ENCODE results near the gene UBE2L3. TPM values are rescaled to one million over a fixed set of nuclear protein-coding genes. Genes with fewer than 3 reads are reported as not detected.
"Not testable (repeated sequence)": the region's sequence is repeated elsewhere in the genome, so short reads cannot be mapped to it uniquely, and the experiment has no call there.

The UBE2L3 gene
- total RNA-seq, 2 donors from 2014 or later, result 46.1 to 62.5 TPM

GRCh38 chr22:21590809-21591641 lies 23.5 kb downstream of the UBE2L3 start:
- no peak for ATAC-seq
- H3K36me3 Mint-ChIP-seq, result peaks cover 13 to 32% of the 10 kb centered on the region in 2 donors
- H3K27ac Mint-ChIP-seq, result peak overlapping the region; percentile 53 to 90
- no peaks in the 10 kb centered on the region for H3K9me3 Mint-ChIP-seq
- DNase-seq (ENCODE audit: low spot score in 2 of 2), result no peak

- Mint-ChIP-seq H3K36me3 (peaks cover 13 to 32% of the 10 kb centered on the region in 2 donors), H3K27ac (peak overlapping the region in 1 of 2 donors; percentile 90), H3K9me3 (no peaks in the 10 kb centered on the region)
- ATAC-seq, result no peak
- DNase-seq (ENCODE audit: low spot score in 2 of 2), result no peak
These were observed 24.2 kb downstream of the UBE2L3 start for GRCh38 chr22:21591695-21592094.

- Mint-ChIP-seq H3K36me3 (peaks cover 13 to 32% of the 10 kb centered on the region in 2 donors), H3K9me3 (no peaks in the 10 kb centered on the region), H3K27ac (no peak overlapping the region)
- no peak for ATAC-seq
- DNase-seq (ENCODE audit: low spot score in 2 of 2), result no peak
These were observed 24.9 kb downstream of the UBE2L3 start for GRCh38 chr22:21592422-21592821.

- Mint-ChIP-seq H3K9me3 (no peaks in the 10 kb centered on the region), H3K27ac (peak overlapping the region in 1 of 2 donors; percentile 65), H3K36me3 (peaks cover 13 to 32% of the 10 kb centered on the region in 2 donors)
- no peak for DNase-seq (ENCODE audit: low spot score in 2 of 2)
- no peak for ATAC-seq
These were observed 26.1 kb downstream of the UBE2L3 start for GRCh38 chr22:21593406-21594232.

GRCh38 chr22:21594865-21595452 lies 27.4 kb downstream of the UBE2L3 start:
- H3K36me3 Mint-ChIP-seq, result peaks cover 13 to 32% of the 10 kb centered on the region in 2 donors

GRCh38 chr22:21596356-21597135 lies 29.0 kb downstream of the UBE2L3 start:
- H3K27ac Mint-ChIP-seq; ATAC-seq; H3K9me3 Mint-ChIP-seq; DNase-seq (ENCODE audit: low spot score in 2 of 2): not testable (repeated sequence)
- H3K36me3 Mint-ChIP-seq, result peaks cover 13 to 32% of the 10 kb centered on the region in 2 donors

More at GRCh38 chr22:21594865-21595452, 27.4 kb downstream of the UBE2L3 start:
- H3K9me3 Mint-ChIP-seq, result no peaks in the 10 kb centered on the region
- ATAC-seq (no peak), DNase-seq (ENCODE audit: low spot score in 2 of 2) (no peak)
- H3K27ac Mint-ChIP-seq, result peak overlapping the region in 1 of 2 donors; percentile 12

GRCh38 chr22:21598302-21598701 lies 30.8 kb downstream of the UBE2L3 start:
- Mint-ChIP-seq H3K9me3 (no peaks in the 10 kb centered on the region), H3K36me3 (peaks cover 13 to 27% of the 10 kb centered on the region in 2 donors), H3K27ac (peak overlapping the region in 1 of 2 donors; percentile 3)
- ATAC-seq (no peak), DNase-seq (ENCODE audit: low spot score in 2 of 2) (no peak)

GRCh38 chr22:21599053-21599893 lies 31.8 kb downstream of the UBE2L3 start:
- ATAC-seq, result no peak
- Mint-ChIP-seq H3K9me3 (no peaks in the 10 kb centered on the region), H3K36me3 (peaks cover 5 to 17% of the 10 kb centered on the region in 2 donors), H3K27ac (peak overlapping the region in 1 of 2 donors; percentile 90)
- DNase-seq (ENCODE audit: low spot score in 2 of 2), result no peak

GRCh38 chr22:21602579-21602978 lies 35.1 kb downstream of the UBE2L3 start:
- no peak overlapping the region for H3K27ac Mint-ChIP-seq
- H3K36me3 Mint-ChIP-seq, result no peaks in the 10 kb centered on the region
- ATAC-seq (no peak), DNase-seq (ENCODE audit: low spot score in 2 of 2) (no peak)
- no peaks in the 10 kb centered on the region for H3K9me3 Mint-ChIP-seq

- Mint-ChIP-seq H3K27ac (peak overlapping the region in 1 of 2 donors; percentile 65), H3K9me3 (no peaks in the 10 kb centered on the region), H3K36me3 (no peaks in the 10 kb centered on the region)
- no peak for ATAC-seq
- no peak for DNase-seq (ENCODE audit: low spot score in 2 of 2)
These were observed 36.5 kb downstream of the UBE2L3 start for GRCh38 chr22:21603973-21604372.

GRCh38 chr22:21605887-21606564 lies 38.5 kb downstream of the UBE2L3 start:
- ATAC-seq (no peak), DNase-seq (ENCODE audit: low spot score in 2 of 2) (no peak)
- Mint-ChIP-seq H3K27ac (peak overlapping the region; percentile 46 to 79), H3K36me3 (no peaks in the 10 kb centered on the region), H3K9me3 (no peaks in the 10 kb centered on the region)

- DNase-seq (ENCODE audit: low spot score in 2 of 2) (no peak), ATAC-seq (peak in 1 of 2 donors; percentile 64)
- H3K36me3 Mint-ChIP-seq, result no peaks in the 10 kb centered on the region
- H3K9me3 Mint-ChIP-seq, result no peaks in the 10 kb centered on the region
- H3K27ac Mint-ChIP-seq, result peak overlapping the region; percentile 8 to 87
These were observed 39.3 kb downstream of the UBE2L3 start for GRCh38 chr22:21606775-21607174.

- H3K36me3 Mint-ChIP-seq, result peaks cover 0 to 12% of the 10 kb centered on the region in 2 donors
- DNase-seq (ENCODE audit: low spot score in 2 of 2); ATAC-seq; H3K27ac Mint-ChIP-seq; H3K9me3 Mint-ChIP-seq: not testable (repeated sequence)
These were observed 42.1 kb downstream of the UBE2L3 start for GRCh38 chr22:21609556-21610157.

GRCh38 chr22:21611210-21611977 lies 43.9 kb downstream of the UBE2L3 start:
- DNase-seq (ENCODE audit: low spot score in 2 of 2), result no peak
- Mint-ChIP-seq H3K36me3 (peaks cover 0 to 13% of the 10 kb centered on the region in 2 donors), H3K9me3 (no peaks in the 10 kb centered on the region), H3K27ac (peak overlapping the region; percentile 7 to 78)
- ATAC-seq, result no peak

Data from activated naive CD4-positive, alpha-beta T cell treated with anti-CD3 and anti-CD28 coated beads, Interleukin-2, amount 50 U/mL, for 72 hours (primary cell).